HL-60 (cell line): ENCODE results near the gene BMP8B.

Experiments used
- DNase-seq, 2 experiments: peaks; one replicate each; pipeline ENCODE4 v3.0.0-alpha.2; 2010 to 2020; ENCODE audit warnings: low read depth in 1 of 2, low spot score in 1 of 2
- H3K27ac ChIP-seq: fragments of 250-450 bp; sonication (Bioruptor Pico); replicated peaks from 2 replicates; pipeline ENCODE4 v1.5.1; 2020; ENCODE audit warnings: mild to moderate bottlenecking, moderate library complexity
- H3K27me3 ChIP-seq: fragments of 250-450 bp; sonication (Bioruptor Pico); 2 replicates; pipeline ENCODE4 v1.5.1; 2021; ENCODE audit warnings: mild to moderate bottlenecking, moderate library complexity; ENCODE audit not compliant: insufficient read depth, poor library complexity, severe bottlenecking
- H3K4me3 ChIP-seq: replicated peaks from 2 replicates; pipeline ENCODE4 v1.5.1; 2011; ENCODE audit warnings: mild to moderate bottlenecking, control low read depth, low read length; ENCODE audit not compliant: insufficient read depth
- CTCF ChIP-seq: IDR thresholded peaks from one replicate; pipeline ENCODE4 v1.5.1; 2011; ENCODE audit warnings: low read length, control low read depth, inconsistent platforms; ENCODE audit not compliant: insufficient read depth
- GABPA ChIP-seq: IDR thresholded peaks from 2 replicates; pipeline ENCODE4 v1.6.1; 2012; ENCODE audit warnings: low read depth
- POLR2AphosphoS5 ChIP-seq: IDR thresholded peaks from 2 replicates; pipeline ENCODE4 v1.6.1; 2012; ENCODE audit warnings: low read depth
- REST ChIP-seq: IDR thresholded peaks from 2 replicates; pipeline ENCODE4 v1.6.1; 2012; ENCODE audit warnings: low read depth; ENCODE audit not compliant: insufficient replicate concordance
- SPI1 ChIP-seq: IDR thresholded peaks from 2 replicates; pipeline ENCODE4 v1.6.1; 2012; ENCODE audit warnings: low read depth, mild to moderate bottlenecking, borderline replicate concordance

The BMP8B gene

GRCh38 chr1:39795651-39796050 is 7.0 kb upstream of the BMP8B start:
- no peak overlapping the region for H3K4me3 ChIP-seq
- H3K27ac ChIP-seq = no peak overlapping the region
- TF ChIP-seq CTCF (no peak), GABPA (no peak), POLR2AphosphoS5 (no peak), REST (no peak), SPI1 (no peak)
- DNase-seq = no peak
- H3K27me3 ChIP-seq = no peaks in the 10 kb centered on the region

GRCh38 chr1:39791838-39792237 is 3.2 kb upstream of the BMP8B start:
- no peak for DNase-seq
- TF ChIP-seq POLR2AphosphoS5 (no peak), GABPA (no peak), CTCF (no peak), SPI1 (no peak), REST (no peak)
- H3K27me3 ChIP-seq = peaks cover 7% of the 10 kb centered on the region
- H3K4me3 ChIP-seq = no peak overlapping the region
- H3K27ac ChIP-seq = no peak overlapping the region

GRCh38 chr1:39789571-39790110 is 976 bp upstream of the BMP8B start:
- H3K27ac ChIP-seq = no peak overlapping the region
- H3K27me3 ChIP-seq = peaks cover 7% of the 10 kb centered on the region
- TF ChIP-seq POLR2AphosphoS5 (no peak), SPI1 (no peak), CTCF (no peak), REST (no peak), GABPA (no peak)
- no peak for DNase-seq
- H3K4me3 ChIP-seq = peak overlapping the region; percentile 66
